HG03280 (cell line): Measurements from ENCODE around the gene HGF.
A peak's percentile ranks its signal among the peaks of the same experiment; 100 is the strongest.
"Not testable (repeated sequence)": the region's sequence is repeated elsewhere in the genome, so short reads cannot be mapped to it uniquely, and the experiment has no call there.

Experiments
- ATAC-seq: cut with Tn5 transposase; IDR thresholded peaks from one replicate; pipeline ENCODE4 v1.9.1; 2021; ENCODE audit warnings: mild to moderate bottlenecking, moderate library complexity; ENCODE audit not compliant: unreplicated experiment

Gene HGF

GRCh38 chr7:81769891-81770727 is at the start of gene HGF:
Gene HGF (minus strand): TSS chr7:81770047. CDS start chr7:81769971, 76 bp downstream.
- ATAC-seq: no peak

DNA sequence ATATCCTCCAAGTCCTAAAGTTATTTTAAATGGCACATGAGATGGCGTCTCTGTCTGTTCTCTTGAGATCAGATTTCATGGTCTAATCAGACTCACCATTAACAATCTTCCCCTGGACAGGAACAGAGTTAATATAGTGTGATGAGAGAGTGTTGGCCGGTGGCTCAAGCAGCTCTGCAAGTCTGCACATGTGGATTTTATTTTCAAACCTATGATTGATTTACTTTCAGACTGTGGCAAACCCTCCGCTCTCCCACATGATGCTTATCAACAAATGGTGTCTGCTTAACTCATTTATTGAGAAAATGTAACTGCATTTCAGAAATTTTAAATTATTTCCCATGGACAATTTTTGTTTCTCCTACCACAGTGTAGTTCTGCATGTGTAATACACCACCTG is 46.5 kb upstream of the HGF start:
- no peak for ATAC-seq

- ATAC-seq: peak; percentile 68
These were observed 43.1 kb upstream of the HGF start for GRCh38 chr7:81812866-81813476.

DNA sequence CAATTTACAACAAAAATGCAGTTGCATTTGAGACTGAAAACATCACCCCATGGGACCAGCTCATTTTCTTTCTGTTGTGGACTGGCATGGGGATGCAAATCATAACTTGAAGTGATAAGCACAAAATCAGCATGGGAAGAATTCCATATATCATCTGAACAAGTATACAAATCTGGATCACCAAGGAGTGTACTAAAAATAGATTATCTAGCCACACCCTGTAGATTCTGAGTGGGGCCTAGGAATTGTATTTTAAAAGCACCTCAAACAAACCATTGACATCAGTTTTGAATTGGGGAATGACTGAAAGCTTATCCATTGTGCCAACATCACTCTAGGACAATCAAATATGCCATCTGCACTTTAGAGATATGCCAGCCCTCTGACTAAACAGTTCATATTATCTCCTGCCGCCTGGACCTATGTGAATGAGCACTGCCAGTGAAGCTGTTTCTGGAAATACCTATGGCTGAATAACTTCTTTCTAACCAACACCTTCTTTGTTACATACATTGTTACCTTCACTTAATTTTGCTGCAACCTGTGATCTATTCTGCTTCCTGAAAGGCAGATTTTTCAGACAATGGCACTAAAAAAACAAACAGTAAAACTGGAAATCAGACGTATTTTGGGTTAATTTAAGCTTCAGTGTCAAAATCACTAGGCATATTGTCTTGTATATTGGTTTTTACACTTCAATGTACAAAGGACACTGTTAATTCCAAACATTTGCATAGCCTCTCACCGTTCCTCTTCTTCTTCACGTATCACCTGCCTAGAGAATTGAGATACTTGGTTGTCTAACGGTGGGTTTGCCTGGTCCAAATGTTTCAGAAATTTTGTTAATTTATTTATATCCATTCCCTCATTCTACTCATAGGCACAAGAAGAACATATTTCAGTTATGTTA is 42.4 kb upstream of the HGF start:
- ATAC-seq: peak; percentile 33

GRCh38 chr7:81810476-81811155 is 40.8 kb upstream of the HGF start:
- ATAC-seq: no peak

- not testable (repeated sequence) for ATAC-seq
These were observed 38.5 kb upstream of the HGF start for GRCh38 chr7:81808310-81808709.

DNA sequence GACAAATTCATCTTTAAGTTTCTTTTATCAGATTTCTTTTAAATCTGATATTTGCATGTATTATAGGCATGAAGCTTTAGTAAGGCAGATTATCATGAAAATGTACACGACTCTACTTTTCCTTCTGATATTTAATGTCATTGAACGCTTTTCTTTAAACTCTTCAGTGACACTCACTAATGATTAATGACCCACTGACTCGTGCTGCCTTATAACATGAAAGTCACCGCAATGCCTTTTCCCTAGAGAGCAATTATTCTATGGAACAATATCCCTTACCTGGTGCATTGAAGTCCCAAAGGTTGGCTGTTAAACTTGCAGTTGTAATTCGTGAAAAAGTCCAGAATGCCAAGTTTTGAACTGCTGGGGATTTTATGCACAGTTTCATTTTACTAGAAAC is 33.4 kb upstream of the HGF start:
- ATAC-seq: no peak

- no peak for ATAC-seq
These were observed 32.4 kb upstream of the HGF start for GRCh38 chr7:81802251-81802650.

- no peak for ATAC-seq
These were observed 31.7 kb upstream of the HGF start for GRCh38 chr7:81801532-81801931.

- no peak for ATAC-seq
These were observed 22.0 kb upstream of the HGF start for GRCh38 chr7:81791568-81792518.

- ATAC-seq: no peak
These were observed 20.8 kb upstream of the HGF start for GRCh38 chr7:81790686-81791085.

GRCh38 chr7:81790120-81790500 is 20.3 kb upstream of the HGF start:
- ATAC-seq: no peak

GRCh38 chr7:81789406-81790119 is 19.7 kb upstream of the HGF start:
- ATAC-seq: no peak

DNA sequence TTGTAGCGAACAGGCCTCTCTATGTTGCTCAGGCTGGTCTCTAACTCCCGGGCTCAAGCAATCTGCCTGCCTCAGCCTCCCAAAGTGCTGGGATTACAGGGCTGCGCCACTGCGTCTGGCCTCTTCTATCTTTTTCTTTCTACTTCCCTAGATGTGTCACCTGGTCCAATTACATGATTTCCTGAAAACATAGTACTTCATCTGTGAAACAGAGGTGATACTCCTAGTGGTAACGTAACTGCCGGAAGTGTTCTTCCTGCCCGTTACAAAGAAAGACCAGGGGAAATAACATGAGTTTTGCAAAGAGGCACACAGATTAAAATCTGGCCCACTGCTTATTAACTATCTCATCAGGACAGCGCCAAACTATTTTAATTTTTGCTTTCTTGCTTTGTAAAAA is 18.4 kb upstream of the HGF start:
- ATAC-seq: no peak

DNA sequence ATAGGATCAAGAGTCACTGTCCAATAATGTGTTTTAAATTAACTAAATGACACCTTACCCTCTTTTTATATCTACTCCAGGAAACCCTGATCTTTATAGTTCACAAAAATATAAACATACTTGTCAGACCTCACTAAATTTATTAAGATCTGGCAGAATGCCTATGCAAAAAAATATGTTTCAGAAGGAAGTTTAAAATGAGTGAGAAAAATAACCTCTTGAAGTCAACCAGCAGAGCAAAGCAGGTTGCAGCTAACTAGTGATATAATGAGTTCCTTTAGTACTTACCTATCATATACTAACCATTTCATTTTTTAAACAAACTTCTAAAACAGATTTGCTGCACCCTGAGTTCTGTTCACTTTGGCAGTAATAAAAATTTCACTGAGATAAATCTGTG is 14.0 kb upstream of the HGF start:
- ATAC-seq: no peak

DNA sequence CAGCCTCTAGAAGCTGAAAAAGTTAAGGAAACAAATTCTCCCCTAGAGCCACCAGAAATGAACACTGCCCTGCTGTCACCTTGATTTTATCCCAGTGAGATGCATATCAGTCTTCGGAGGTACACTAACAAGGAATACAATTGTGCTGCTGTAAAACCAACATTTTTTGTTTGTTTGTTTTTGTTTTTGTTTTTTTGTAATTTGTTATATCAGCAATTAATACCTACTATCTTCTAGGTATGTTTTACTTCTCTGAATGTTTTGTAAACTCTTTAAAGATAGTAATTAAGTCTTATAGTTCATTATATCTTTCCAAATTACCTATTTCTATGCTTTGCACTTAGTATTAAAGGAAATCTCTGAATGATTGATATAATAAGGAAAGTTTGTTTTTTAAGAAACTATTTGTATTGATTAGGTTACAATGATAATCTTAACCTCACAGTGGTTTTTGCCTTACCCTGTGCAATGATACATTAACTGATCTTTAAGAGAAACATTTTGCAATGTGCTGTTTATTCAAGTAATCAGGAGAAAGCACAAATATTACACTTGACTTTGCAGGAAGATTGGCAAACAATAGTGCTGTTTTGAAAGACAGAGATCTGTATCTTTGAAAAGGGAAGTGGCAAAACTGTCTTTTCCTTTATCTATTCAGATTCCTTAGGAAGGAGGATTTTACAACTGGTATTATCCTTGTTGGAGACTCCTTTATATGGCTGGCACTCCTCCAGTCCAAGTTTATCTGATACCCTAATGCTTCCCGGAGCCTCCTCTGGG is 11.3 kb upstream of the HGF start:
- ATAC-seq: no peak

DNA sequence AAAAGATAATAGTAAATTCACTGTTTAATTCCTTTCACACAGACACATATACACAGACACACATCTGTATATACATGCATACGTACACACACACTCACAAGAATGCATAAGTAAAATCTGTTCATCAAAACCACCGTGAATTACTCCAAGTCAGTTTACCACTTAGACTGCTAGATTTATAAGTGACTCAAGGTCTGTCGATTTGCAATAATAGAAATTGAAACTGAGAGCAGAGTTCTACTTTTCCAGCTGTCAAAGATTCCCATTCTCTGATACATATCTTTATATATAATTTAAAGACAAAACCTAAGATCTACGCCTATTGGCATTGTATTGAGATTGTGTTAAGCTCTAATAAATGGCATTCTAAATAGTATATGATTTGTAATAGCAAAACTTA is 9.9 kb upstream of the HGF start:
- ATAC-seq: no peak

GRCh38 chr7:81777697-81778096 is 7.8 kb upstream of the HGF start:
- ATAC-seq: no peak
